Right lobe of liver (tissue), 6 donors: ENCODE measurements around the gene SEMA5B. TPM values are rescaled to one million over a fixed set of nuclear protein-coding genes. Genes with fewer than 3 reads are reported as not detected.

ENCODE experiments used
- ATAC-seq, 4 donors: fragments of 200-7000 bp; cut with Tn5 transposase; one replicate each; pipeline ENCODE4 v1.9.1; 2020; ENCODE audit warnings: mild to moderate bottlenecking in 4 of 4, moderate library complexity in 4 of 4
- DNase-seq, 3 donors: peaks; one replicate each; pipeline ENCODE4 v3.0.0-alpha.2; 2020
- H3K27ac ChIP-seq, 3 donors: fragments of 200-600 bp; one replicate each; pipeline ENCODE4 v1.8.0; 2022
- H3K27me3 ChIP-seq, 2 donors: fragments of 200-600 bp; one replicate each; pipeline ENCODE4 v1.8.0; 2022
- H3K36me3 ChIP-seq, 4 donors: fragments of 200-600 bp; sonication (generic) in 1 of 4; one replicate each; pipeline versions ENCODE4 v1.5.1 to v1.8.0; 2017 to 2022; ENCODE audit warnings: control low read depth in 1 of 4
- H3K4me1 ChIP-seq, 4 donors: fragments of 200-600 bp; sonication (generic) in 1 of 4; one replicate each; pipeline versions ENCODE4 v1.5.1 to v1.8.0; 2017 to 2022; ENCODE audit warnings: control low read depth in 1 of 4
- H3K4me3 ChIP-seq, 3 donors: fragments of 200-600 bp; one replicate each; pipeline ENCODE4 v1.8.0; 2022
- H3K9me3 ChIP-seq, 4 donors: fragments of 200-600 bp; sonication (generic) in 1 of 4; one replicate each; pipeline versions ENCODE4 v1.5.1 to v1.8.0; 2017 to 2022; ENCODE audit warnings: control low read depth in 1 of 4
- CTCF ChIP-seq, 4 donors: fragments of 200-600 bp in 3 of 4; fragments of 450-650 bp in 1 of 4; IDR thresholded peaks; one replicate each; pipeline versions ENCODE4 v1.5.1 to v1.8.0; 2016 to 2022; ENCODE audit warnings: antibody characterized with exemption in 4 of 4, mild to moderate bottlenecking in 2 of 4
- POLR2A ChIP-seq: fragments of 450-650 bp; IDR thresholded peaks from one replicate; pipeline ENCODE4 v1.6.1; 2017; ENCODE audit warnings: antibody characterized with exemption, mild to moderate bottlenecking
- intact Hi-C, 2 donors: fragments of 100-400 bp; cut with DNase I; formaldehyde crosslinking; loops; one replicate each; pipeline versions ENCODE4 v1.11.2 to v1.14.1; 2022
- total RNA-seq, 6 experiments: library from RNA; depleted of rRNA in 2 of 6; stranded (reverse); fragments of >200 nt in 2 of 6; fragmentation: NEBNext Ultra II Directional in 3 of 6; extraction: Animal tissue kit (Norgen Biotek cat#: 25700) in 3 of 6; gene quantifications; one replicate each; pipeline versions ENCODE4 v1.1.0 to v1.2.4, GENCODE V29; 2016 to 2023
- donor health status: DM: no; HTN: yes; CAD: no.
- donor health status: DM: no; HTN: no; CAD: no.
- donor health status: DM: no; HTN: no; CAD: no.
- donor health status: DM: no; HTN: yes; CAD: no.
- donor health status: DM: no; HTN: yes; CAD: no.

The SEMA5B gene
- total RNA-seq, 6 experiments from 2014 or later, result 0.12 to 0.65 (median 0.25) TPM

DNA sequence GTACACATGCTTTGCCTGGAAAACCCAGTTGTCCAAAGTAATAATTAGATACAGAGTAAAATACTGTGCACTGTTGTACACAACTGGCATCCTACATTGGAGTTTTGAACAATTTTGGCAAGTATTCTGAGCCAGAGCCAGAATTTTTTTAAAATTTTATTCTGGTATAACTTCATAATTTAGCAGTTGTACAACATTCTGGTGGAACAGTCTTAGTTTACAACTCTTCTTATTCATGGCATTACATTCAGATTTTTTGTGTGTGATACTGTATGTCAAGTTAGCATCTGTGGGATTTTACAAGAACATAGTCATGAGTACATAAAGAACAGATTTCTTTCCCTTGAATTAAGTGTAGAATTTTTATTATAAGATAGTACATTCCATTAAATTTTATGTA lies 165.2 kb downstream of the SEMA5B start:
- Histone ChIP-seq H3K9me3 (no peaks in the 10 kb centered on the region), H3K27me3 (no peaks in the 10 kb centered on the region), H3K36me3 (peaks cover 0 to 8% (median 2%) of the 10 kb centered on the region in 4 donors), H3K4me1 (no peaks in the 10 kb centered on the region), H3K4me3 (no peak overlapping the region), H3K27ac (no peak overlapping the region)
- TF ChIP-seq CTCF (IDR thresholded peaks at IDR 0.05) (no peak), POLR2A (no peak)
- ATAC-seq (no peak), DNase-seq (no peak)
- intact Hi-C loops, result no loop called here

Other genes with a start within 250 kb of the SEMA5B start
- gene HSPBAP1, start 233.9 kb downstream of the SEMA5B start, total RNA-seq, result 1 to 10 TPM; 2.4 to 4.0 (median 3.3) TPM
- gene SLC49A4, start 232.7 kb downstream of the SEMA5B start, total RNA-seq, result 1 to 10 TPM; 5.5 to 8.6 (median 6.7) TPM
- 100 to 1,000 TPM in 1 of 6 experiments, 10 to 100 TPM in 5; 26.2 to 109 (median 51.9) TPM for gene PDIA5, start 39.3 kb upstream of the SEMA5B start, total RNA-seq
- gene SEC22A, start 174.2 kb upstream of the SEMA5B start, total RNA-seq, result 10 to 100 TPM in 4 of 6 experiments, 1 to 10 TPM in 2; 7.5 to 24.9 (median 11.0) TPM